IPS-18a (cell line): Measurements from ENCODE around the gene MS4A6A.

ENCODE experiments used
- H3K27ac ChIP-seq: one replicate; pipeline ENCODE4 v1.5.1; 2013; ENCODE audit warnings: low read length
- H3K27me3 ChIP-seq: one replicate; pipeline ENCODE4 v1.6.1; 2013; ENCODE audit warnings: mild to moderate bottlenecking, low read length; ENCODE audit not compliant: control insufficient read depth, insufficient read depth
- H3K36me3 ChIP-seq: one replicate; pipeline ENCODE4 v1.6.1; 2013; ENCODE audit warnings: low read depth, low read length; ENCODE audit not compliant: control insufficient read depth
- H3K4me1 ChIP-seq: one replicate; pipeline ENCODE4 v1.6.1; 2013; ENCODE audit warnings: low read depth, low read length; ENCODE audit not compliant: control insufficient read depth
- H3K4me3 ChIP-seq: one replicate; pipeline ENCODE4 v1.5.1; 2013; ENCODE audit warnings: low read length
- H3K9ac ChIP-seq: one replicate; pipeline ENCODE4 v1.6.1; 2013; ENCODE audit warnings: mild to moderate bottlenecking, low read length, moderate library complexity
- H3K9me3 ChIP-seq: one replicate; pipeline ENCODE4 v1.6.1; 2013; ENCODE audit warnings: low read depth, low read length; ENCODE audit not compliant: control insufficient read depth

The MS4A6A gene

DNA sequence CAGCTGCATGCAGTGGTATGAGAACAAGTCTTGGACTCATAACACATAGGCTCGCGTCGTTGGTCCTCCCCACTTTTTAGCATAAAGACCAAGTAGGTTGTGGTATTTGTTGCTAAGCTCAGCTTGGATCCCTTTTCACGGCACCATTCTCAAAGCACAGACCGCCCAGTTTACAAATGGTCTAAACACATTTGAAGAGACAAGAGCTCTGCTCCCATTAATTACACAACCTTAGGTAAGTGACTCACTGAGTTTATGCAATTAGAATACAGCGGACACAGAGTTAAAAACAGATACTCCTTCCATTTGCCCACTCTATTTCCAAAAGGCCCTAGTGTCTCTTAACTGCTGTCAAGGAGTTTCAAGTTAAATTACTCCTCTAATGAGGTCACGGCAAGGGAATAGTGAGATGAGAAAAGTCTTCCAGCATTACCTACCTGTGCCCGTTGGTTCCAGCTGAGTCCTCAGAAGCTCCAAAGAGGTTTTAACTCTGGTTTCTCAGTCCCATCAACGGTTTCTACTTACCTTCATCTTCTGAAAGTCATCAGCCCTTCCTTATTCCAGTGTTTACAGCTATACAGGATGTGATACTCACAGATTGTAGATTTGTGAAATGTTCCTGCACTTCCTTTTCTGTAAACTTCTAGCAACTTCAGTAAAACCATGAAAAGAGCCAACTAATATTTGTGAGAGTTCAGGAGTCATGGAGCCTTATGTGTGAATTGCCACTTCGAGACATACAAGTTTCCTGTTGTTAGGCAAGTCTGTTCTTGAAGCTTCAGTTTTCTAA is at the start of gene MS4A6A:
TSS of gene MS4A6A (minus strand) at position 543 of the 790 bp plus-strand sequence. CDS start 1,356 bp downstream, outside the sequence.
- Histone ChIP-seq H3K27me3 (no peaks in the 10 kb centered on the region), H3K9me3 (no peaks in the 10 kb centered on the region), H3K4me1 (no peaks in the 10 kb centered on the region), H3K27ac (no peak within 1 kb of the TSS), H3K9ac (no peak within 1 kb of the TSS), H3K36me3 (no peaks in the 10 kb centered on the region), H3K4me3 (no peak within 1 kb of the TSS)

- Histone ChIP-seq H3K36me3 (no peaks in the 10 kb centered on the region), H3K4me1 (no peaks in the 10 kb centered on the region), H3K27ac (no peak overlapping the region), H3K9me3 (no peaks in the 10 kb centered on the region), H3K27me3 (no peaks in the 10 kb centered on the region), H3K9ac (no peak overlapping the region), H3K4me3 (no peak overlapping the region)
Measured at GRCh38 chr11:60230681-60231080, 47.8 kb upstream of the MS4A6A start.

- H3K27ac ChIP-seq: no peak overlapping the region
- no peaks in the 10 kb centered on the region for H3K4me1 ChIP-seq
- H3K9me3 ChIP-seq: no peaks in the 10 kb centered on the region
- no peaks in the 10 kb centered on the region for H3K27me3 ChIP-seq
- no peaks in the 10 kb centered on the region for H3K36me3 ChIP-seq
- H3K9ac ChIP-seq: no peak overlapping the region
- H3K4me3 ChIP-seq: no peak overlapping the region
Measured at GRCh38 chr11:60222141-60222540, 39.3 kb upstream of the MS4A6A start.

GRCh38 chr11:60221692-60222091 is 38.8 kb upstream of the MS4A6A start:
- no peaks in the 10 kb centered on the region for H3K4me1 ChIP-seq
- H3K9me3 ChIP-seq: no peaks in the 10 kb centered on the region
- H3K27ac ChIP-seq: no peak overlapping the region
- no peaks in the 10 kb centered on the region for H3K36me3 ChIP-seq
- no peak overlapping the region for H3K9ac ChIP-seq
- no peaks in the 10 kb centered on the region for H3K27me3 ChIP-seq
- H3K4me3 ChIP-seq: no peak overlapping the region

DNA sequence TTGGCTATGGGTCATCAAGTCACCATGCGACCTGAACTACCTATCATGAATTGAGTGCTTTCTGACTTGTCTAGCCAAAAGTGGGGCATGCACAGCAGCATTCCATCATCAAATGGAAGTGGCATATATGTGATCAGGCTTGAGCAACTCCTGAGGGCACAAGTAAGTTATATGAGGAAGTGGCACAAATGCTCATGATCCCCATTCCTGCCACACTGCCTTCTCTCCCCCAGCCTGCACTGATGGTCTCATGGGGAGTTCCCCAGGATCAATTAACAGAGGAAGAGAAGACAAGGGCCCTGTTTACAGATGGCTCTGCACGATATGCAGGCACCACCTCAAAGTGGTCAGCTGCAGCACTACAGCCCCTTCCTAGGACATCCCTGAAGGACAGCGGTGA is 38.3 kb upstream of the MS4A6A start:
- H3K27ac ChIP-seq: no peak overlapping the region
- no peak overlapping the region for H3K4me3 ChIP-seq
- no peaks in the 10 kb centered on the region for H3K36me3 ChIP-seq
- H3K27me3 ChIP-seq: no peaks in the 10 kb centered on the region
- H3K9ac ChIP-seq: no peak overlapping the region
- no peaks in the 10 kb centered on the region for H3K9me3 ChIP-seq
- H3K4me1 ChIP-seq: no peaks in the 10 kb centered on the region

DNA sequence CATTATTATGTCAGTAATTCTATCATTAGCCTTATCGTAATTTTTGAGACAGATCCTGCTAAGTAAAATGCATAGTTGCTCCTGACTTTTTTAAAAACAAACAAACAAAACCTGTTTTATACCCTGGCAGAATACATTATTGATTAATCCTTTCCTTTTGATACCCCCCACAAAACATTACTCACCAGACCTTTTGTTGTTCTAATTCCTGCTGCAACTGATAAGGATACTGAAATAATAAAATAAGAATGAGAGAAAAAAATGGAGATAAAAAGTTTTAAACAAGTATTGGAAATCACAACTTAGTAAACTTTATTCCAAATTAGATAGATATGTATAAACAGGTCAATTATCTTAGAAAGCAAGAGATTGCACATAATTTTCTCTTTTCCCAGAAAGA is 31.5 kb upstream of the MS4A6A start:
- no peaks in the 10 kb centered on the region for H3K9me3 ChIP-seq
- H3K27me3 ChIP-seq: no peaks in the 10 kb centered on the region
- H3K9ac ChIP-seq: no peak overlapping the region
- no peaks in the 10 kb centered on the region for H3K36me3 ChIP-seq
- no peak overlapping the region for H3K4me3 ChIP-seq
- H3K27ac ChIP-seq: no peak overlapping the region
- H3K4me1 ChIP-seq: peaks cover under 1% of the 10 kb centered on the region

GRCh38 chr11:60211206-60211605 is 28.3 kb upstream of the MS4A6A start:
- Histone ChIP-seq H3K27me3 (no peaks in the 10 kb centered on the region), H3K36me3 (no peaks in the 10 kb centered on the region), H3K4me1 (peaks cover 6% of the 10 kb centered on the region), H3K4me3 (no peak overlapping the region), H3K27ac (no peak overlapping the region), H3K9me3 (no peaks in the 10 kb centered on the region), H3K9ac (no peak overlapping the region)

DNA sequence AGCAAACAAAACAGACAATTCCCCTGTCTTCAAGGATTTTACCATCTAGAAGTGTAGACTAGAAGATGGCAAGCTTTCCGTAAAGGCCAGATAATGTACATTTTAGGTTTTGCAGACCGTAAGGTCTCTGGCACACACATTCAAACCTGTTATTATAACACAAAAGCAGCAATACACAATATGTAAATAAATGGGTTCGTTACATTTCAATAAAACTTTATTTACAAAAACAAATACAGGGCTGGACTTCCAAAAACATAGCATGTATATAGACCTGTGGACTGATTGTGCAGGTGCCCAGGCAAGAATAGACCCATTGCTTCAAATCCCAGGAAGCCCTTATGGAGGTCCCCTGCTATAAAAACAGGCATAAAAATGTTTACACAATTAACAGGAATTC is 27.1 kb upstream of the MS4A6A start:
- H3K27me3 ChIP-seq: no peaks in the 10 kb centered on the region

GRCh38 chr11:60208951-60209350 is 26.1 kb upstream of the MS4A6A start:
- peaks cover 6% of the 10 kb centered on the region for H3K4me1 ChIP-seq
- no peak overlapping the region for H3K27ac ChIP-seq
- no peak overlapping the region for H3K4me3 ChIP-seq
- H3K36me3 ChIP-seq: no peaks in the 10 kb centered on the region
- H3K27me3 ChIP-seq: no peaks in the 10 kb centered on the region
- no peaks in the 10 kb centered on the region for H3K9me3 ChIP-seq
- H3K9ac ChIP-seq: no peak overlapping the region

More for the DNA sequence above, 27.1 kb upstream of the MS4A6A start:
- Histone ChIP-seq H3K4me3 (no peak overlapping the region), H3K9me3 (no peaks in the 10 kb centered on the region), H3K9ac (no peak overlapping the region), H3K4me1 (peaks cover 6% of the 10 kb centered on the region), H3K27ac (no peak overlapping the region), H3K36me3 (no peaks in the 10 kb centered on the region)

- no peaks in the 10 kb centered on the region for H3K36me3 ChIP-seq
- H3K4me1 ChIP-seq: peaks cover 6% of the 10 kb centered on the region
- no peak overlapping the region for H3K9ac ChIP-seq
- H3K9me3 ChIP-seq: no peaks in the 10 kb centered on the region
- H3K27me3 ChIP-seq: no peaks in the 10 kb centered on the region
- no peak overlapping the region for H3K27ac ChIP-seq
- no peak overlapping the region for H3K4me3 ChIP-seq
Measured at GRCh38 chr11:60208146-60208895, 25.4 kb upstream of the MS4A6A start.

DNA sequence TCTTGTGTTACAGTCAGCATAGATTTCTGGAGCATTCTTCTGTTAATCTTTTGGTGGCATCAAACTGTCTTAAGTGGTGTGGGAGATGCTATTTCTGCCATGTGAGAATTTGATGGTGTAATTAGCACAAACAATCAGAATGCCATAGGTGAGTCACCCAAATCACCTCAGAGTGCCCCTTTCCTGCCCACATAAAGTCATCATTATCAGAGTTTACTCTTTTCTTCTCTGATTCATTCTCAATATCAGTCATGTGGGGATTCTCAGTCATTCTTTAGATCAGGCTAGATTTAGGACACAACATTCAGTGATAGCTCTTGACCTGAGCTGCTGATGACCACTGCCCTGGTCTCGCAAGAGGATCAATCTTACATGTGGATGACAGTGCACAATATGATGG is 23.7 kb upstream of the MS4A6A start:
- Histone ChIP-seq H3K9ac (no peak overlapping the region), H3K27me3 (no peaks in the 10 kb centered on the region), H3K4me3 (no peak overlapping the region), H3K9me3 (no peaks in the 10 kb centered on the region), H3K27ac (no peak overlapping the region), H3K36me3 (no peaks in the 10 kb centered on the region), H3K4me1 (peaks cover 6% of the 10 kb centered on the region)

- H3K4me1 ChIP-seq: peaks cover 6% of the 10 kb centered on the region
- H3K27me3 ChIP-seq: no peaks in the 10 kb centered on the region
- no peak overlapping the region for H3K4me3 ChIP-seq
- no peak overlapping the region for H3K9ac ChIP-seq
- H3K36me3 ChIP-seq: no peaks in the 10 kb centered on the region
- no peak overlapping the region for H3K27ac ChIP-seq
- no peaks in the 10 kb centered on the region for H3K9me3 ChIP-seq
Measured at GRCh38 chr11:60204922-60205321, 22.0 kb upstream of the MS4A6A start.
